HG03354 (cell line): ENCODE results near the gene KIF3C.
"Not testable (repeated sequence)": the region's sequence is repeated elsewhere in the genome, so short reads cannot be mapped to it uniquely, and the experiment has no call there.

Experiments used
- ATAC-seq: cut with Tn5 transposase; IDR thresholded peaks from one replicate; pipeline ENCODE4 v1.9.1; 2021; ENCODE audit warnings: mild to moderate bottlenecking; ENCODE audit not compliant: unreplicated experiment, poor library complexity, severe bottlenecking

The KIF3C gene

GRCh38 chr2:25926984-25927756 lies 55.1 kb downstream of the KIF3C start:
- ATAC-seq = no peak

- no peak for ATAC-seq
Observed at GRCh38 chr2:25922501-25922900, 59.8 kb downstream of the KIF3C start.

GRCh38 chr2:25920786-25921415 lies 61.4 kb downstream of the KIF3C start:
- ATAC-seq = no peak

GRCh38 chr2:25920336-25920735 lies 62.0 kb downstream of the KIF3C start:
- ATAC-seq = no peak

- no peak for ATAC-seq
Observed at GRCh38 chr2:25917832-25918231, 64.5 kb downstream of the KIF3C start.

- not testable (repeated sequence) for ATAC-seq
Observed at GRCh38 chr2:25917411-25917810, 64.9 kb downstream of the KIF3C start.

- ATAC-seq = not testable (repeated sequence)
Observed at GRCh38 chr2:25915944-25916772, 66.1 kb downstream of the KIF3C start.

- ATAC-seq = not testable (repeated sequence)
Observed at GRCh38 chr2:25915411-25915810, 66.9 kb downstream of the KIF3C start.

GRCh38 chr2:25913696-25913973 lies 68.7 kb downstream of the KIF3C start:
- not testable (repeated sequence) for ATAC-seq

- no peak for ATAC-seq
Observed at GRCh38 chr2:25912851-25913695, 69.2 kb downstream of the KIF3C start.

GRCh38 chr2:25909574-25909973 lies 72.7 kb downstream of the KIF3C start:
- not testable (repeated sequence) for ATAC-seq

- ATAC-seq = no peak
Observed at GRCh38 chr2:25905126-25905525, 77.2 kb downstream of the KIF3C start.

GRCh38 chr2:25903216-25903776 lies 79.0 kb downstream of the KIF3C start:
- ATAC-seq = no peak

- ATAC-seq = no peak
Observed at GRCh38 chr2:25899404-25899970, 82.8 kb downstream of the KIF3C start.

- ATAC-seq = no peak
Observed at GRCh38 chr2:25897506-25897905, 84.8 kb downstream of the KIF3C start.

GRCh38 chr2:25896308-25896707 lies 86.0 kb downstream of the KIF3C start:
- ATAC-seq = not testable (repeated sequence)

- no peak for ATAC-seq
Observed at GRCh38 chr2:25895610-25896009, 86.7 kb downstream of the KIF3C start.

GRCh38 chr2:25895018-25895417 lies 87.3 kb downstream of the KIF3C start:
- ATAC-seq = no peak

GRCh38 chr2:25894135-25894830 lies 88.0 kb downstream of the KIF3C start:
- ATAC-seq = no peak
